GM12878 (cell line): Measurements from ENCODE around the gene WFIKKN1. TPM values are rescaled to one million over a fixed set of nuclear protein-coding genes. Genes with fewer than 3 reads are reported as not detected.
A peak's percentile ranks its signal among the peaks of the same experiment; 100 is the strongest.

Experiments used
- ATAC-seq: fragments of 200-7000 bp; cut with Tn5 transposase; 3 replicates; pipeline ENCODE4 v1.9.1; 2020; ENCODE audit warnings: mild to moderate bottlenecking, moderate library complexity
- BruUV-seq: library from RNA; stranded (reverse); fragments of 400-500 nt; replicated peaks from 2 replicates; lab custom pipeline; 2021; lab: Mats Ljungman, UMichigan
- CTCF ChIA-PET: fragments of 300-600 bp; sonication (Branson Sonifier 250); formaldehyde crosslinking; extraction: SDS; loops from one replicate; lab custom pipeline; 2021; ENCODE audit warnings: inconsistent platforms; lab: Yijun Ruan, JAX
- POLR2A ChIA-PET: fragments of 350-600 bp; formaldehyde crosslinking; extraction: SDS; loops from one replicate; lab custom pipeline; 2021; ENCODE audit warnings: inconsistent platforms; lab: Charles Lee
- RAD21 ChIA-PET: fragments of 300-600 bp; sonication (Branson Sonifier 250); formaldehyde crosslinking; loops from one replicate; lab custom pipeline; 2023; ENCODE audit warnings: antibody characterized with exemption; ENCODE audit not compliant: unreplicated experiment; lab: Charles Lee
- SMC1A ChIA-PET: fragments of 300-600 bp; sonication (Branson Sonifier 250); formaldehyde crosslinking; loops from one replicate; lab custom pipeline; 2023; ENCODE audit not compliant: unreplicated experiment, uncharacterized antibody; lab: Charles Lee
- DNase-seq: peaks from one replicate; pipeline ENCODE4 v3.0.0-alpha.2; 2011; ENCODE audit warnings: low read depth, low spot score
- FAIRE-seq: peaks from 3 replicates; lab custom pipeline; 2011; peaks lifted over from hg19 to GRCh38; lab: Jason Lieb, UNC
- H2AFZ ChIP-seq: 2 replicates; pipeline ENCODE4 v1.6.0; 2011; ENCODE audit warnings: low read depth, low read length, control low read depth; ENCODE audit not compliant: control insufficient read depth
- H3K27ac ChIP-seq: 2 replicates; pipeline ENCODE4 v1.5.1; 2011; ENCODE audit warnings: control low read depth; ENCODE audit not compliant: control insufficient read depth, insufficient read depth
- H3K27me3 ChIP-seq, 2 experiments: replicated peaks in 1 of 2; 2 replicates each; pipeline versions ENCODE4 v1.6.0 to v1.6.1; 2011; ENCODE audit warnings: low read length in 1 of 2; ENCODE audit not compliant: control insufficient read depth in 2 of 2, insufficient read depth in 2 of 2
- H3K36me3 ChIP-seq, 2 experiments: 2 replicates each; pipeline ENCODE4 v1.5.1; 2011; ENCODE audit warnings: low read length in 1 of 2; ENCODE audit not compliant: control insufficient read depth in 2 of 2, insufficient read depth in 2 of 2
- H3K4me1 ChIP-seq: 2 replicates; pipeline ENCODE4 v1.6.1; 2011; ENCODE audit warnings: mild to moderate bottlenecking, low read length, moderate library complexity, mixed read lengths; ENCODE audit not compliant: control insufficient read depth, insufficient read depth
- H3K4me2 ChIP-seq: 2 replicates; pipeline ENCODE4 v1.6.0; 2011; ENCODE audit warnings: control low read depth; ENCODE audit not compliant: control insufficient read depth, insufficient read depth
- H3K4me3 ChIP-seq: fragments of 200-600 bp; sonication (generic); 2 replicates; pipeline ENCODE4 v1.5.1; 2016
- H3K79me2 ChIP-seq: 2 replicates; pipeline ENCODE4 v1.6.0; 2011; ENCODE audit warnings: low read length; ENCODE audit not compliant: control insufficient read depth, insufficient read depth
- H3K9ac ChIP-seq: 2 replicates; pipeline ENCODE4 v1.8.0; 2011; ENCODE audit warnings: low read length, control low read depth, mixed read lengths; ENCODE audit not compliant: control insufficient read depth, insufficient read depth
- H3K9me3 ChIP-seq: replicated peaks from 3 replicates; pipeline ENCODE4 v1.5.1; 2011; ENCODE audit warnings: mild to moderate bottlenecking, low read length; ENCODE audit not compliant: control insufficient read depth, insufficient read depth
- H4K20me1 ChIP-seq: 2 replicates; pipeline ENCODE4 v1.6.0; 2011; ENCODE audit not compliant: control insufficient read depth, insufficient read depth
- BCLAF1 ChIP-seq: fragments of 450-650 bp; IDR thresholded peaks from 2 replicates; pipeline ENCODE4 v1.6.1; 2017; ENCODE audit warnings: antibody characterized with exemption, mild to moderate bottlenecking, moderate library complexity
- CHD4 ChIP-seq: fragments of 200-600 bp; sonication (generic); IDR thresholded peaks from 2 replicates; pipeline ENCODE4 v1.6.1; 2016; ENCODE audit warnings: mild to moderate bottlenecking
- CTCF ChIP-seq, 3 experiments: IDR thresholded peaks in 2 of 3; conservative IDR thresholded peaks in 1 of 3; 2 replicates each; pipeline ENCODE4 v1.5.1; 2011; ENCODE audit warnings: low read depth in 3 of 3, low read length in 3 of 3, mild to moderate bottlenecking in 3 of 3, control low read depth in 2 of 3, moderate library complexity in 2 of 3, inconsistent platforms in 1 of 3, mixed read lengths in 1 of 3; ENCODE audit not compliant: control insufficient read depth in 2 of 3, insufficient read depth in 1 of 3; ENCODE audit errors: extremely low read depth in 1 of 3
- EP300 ChIP-seq, 2 experiments: fragments of 150-350 bp in 1 of 2; IDR thresholded peaks; 2 replicates each; pipeline ENCODE4 v1.6.1; 2011 to 2012; ENCODE audit warnings: low read depth in 2 of 2, low read length in 2 of 2, borderline replicate concordance in 1 of 2, improper control_type of control experiment in 1 of 2, inconsistent platforms in 1 of 2; ENCODE audit not compliant: control insufficient read depth in 1 of 2
- MTA3 ChIP-seq: IDR thresholded peaks from 2 replicates; pipeline ENCODE4 v1.6.1; 2012; ENCODE audit warnings: low read length, inconsistent platforms, borderline replicate concordance
- POLR2AphosphoS2 ChIP-seq: IDR thresholded peaks from 2 replicates; pipeline ENCODE4 v1.6.1; 2011; ENCODE audit warnings: low read depth, mild to moderate bottlenecking, low read length, improper control_type of control experiment, moderate library complexity
- TAF1 ChIP-seq: IDR thresholded peaks from 2 replicates; pipeline ENCODE4 v1.6.1; 2011; ENCODE audit warnings: mild to moderate bottlenecking, low read depth, low read length, borderline replicate concordance
- USF1 ChIP-seq: IDR thresholded peaks from 2 replicates; pipeline ENCODE4 v1.6.1; 2011; ENCODE audit warnings: borderline replicate concordance, low read depth, mild to moderate bottlenecking, moderate library complexity, mixed read lengths, low read length; ENCODE audit not compliant: insufficient read depth; ENCODE audit errors: extremely low read length
- YY1 ChIP-seq: IDR thresholded peaks from 2 replicates; pipeline ENCODE4 v1.6.1; 2011; ENCODE audit warnings: low read depth, mild to moderate bottlenecking, low read length
- ZNF207 ChIP-seq: fragments of 450-650 bp; IDR thresholded peaks from 2 replicates; pipeline ENCODE4 v1.6.1; 2014; ENCODE audit warnings: antibody characterized with exemption, mild to moderate bottlenecking, borderline replicate concordance
- ZNF274 ChIP-seq: IDR thresholded peaks from one replicate; pipeline ENCODE4 v1.8.0; 2011; ENCODE audit not compliant: insufficient read length, insufficient read depth
- WGBS: methylation state at CpG from one replicate; pipeline ENCODE4 v1.1.6; 2016; ENCODE audit warnings: low lambda C conversion rate; ENCODE audit not compliant: insufficient replicate concordance, insufficient coverage; ENCODE audit errors: missing lambda C conversion rate; 5-methylcytosine and 5-hydroxymethylcytosine counted together
- in situ Hi-C: fragments of 300-500 bp; cut with MboI; formaldehyde crosslinking; loops from 9 replicates; pipeline ENCODE4 v1.14.3; 2018; ENCODE audit warnings: mixed read lengths
- intact Hi-C: fragments of 100-400 bp; cut with micrococcal nuclease; formaldehyde crosslinking; loops from one replicate; pipeline ENCODE4 v1.14.2; 2022; ENCODE audit not compliant: unreplicated experiment
- polyA plus RNA-seq, 11 experiments: library from polyadenylated mRNA; depleted of rRNA in 4 of 11; unstranded in 6 of 11; stranded (reverse) in 5 of 11; fragments of >200 nt; fragmentation: Nextera tagmentation in 4 of 11; fragmentation: Illumina TruSeq in 1 of 11; extraction: Ambion mirVana in 4 of 11; extraction: Trizol in 1 of 11; gene quantifications; 1 replicate in 1 of 11; 2 replicates in 10 of 11; pipeline versions ENCODE4 v1.2.1 to v1.2.3, GENCODE V29; 2011 to 2016; ENCODE audit warnings: inconsistent platforms in 2 of 11, missing spikeins in 2 of 11, low read depth in 1 of 11
- total RNA-seq, 4 experiments: library from RNA; depleted of rRNA in 3 of 4; stranded (reverse); fragments of >200 nt in 3 of 4; fragmentation: Illumina TruSeq in 1 of 4; extraction: Trizol in 1 of 4; gene quantifications; 2 replicates each; pipeline versions ENCODE4 v1.2.1 to v1.2.3, GENCODE V29; 2013 to 2021

WFIKKN1 gene
- total and polyA plus RNA-seq, 10 of the 15 experiments (the other 5 are each of a cell fraction or from before 2014, with no cell fraction given) = 0.01 to 0.41 (median 0.05) TPM; not detected in 2

GRCh38 chr16:610513-611381 is 20.0 kb upstream of the WFIKKN1 start:
- FAIRE-seq (no peak), ATAC-seq (peak; percentile 61), DNase-seq (no peak)
- no TSS peak for BruUV-seq
- Histone ChIP-seq H3K27me3 (no peaks in the 10 kb centered on the region), H3K4me2 (no peak overlapping the region), H3K4me1 (no peaks in the 10 kb centered on the region), H3K27ac (no peak overlapping the region), H4K20me1 (no peaks in the 10 kb centered on the region), H3K79me2 (no peaks in the 10 kb centered on the region), H3K4me3 (no peak overlapping the region), H3K36me3 (no peaks in the 10 kb centered on the region), H3K9me3 (peaks cover 3% of the 10 kb centered on the region; the same call in 1 of the 3 replicates), H2AFZ (no peak overlapping the region), H3K9ac (no peak overlapping the region)
- in situ Hi-C loops (no loop called here), intact Hi-C loops (no loop called here)
- POLR2A ChIA-PET = interaction anchor here (1.0 kb wide), 1 partner anchor 26 kb away, joined by 4 read pairs; the partner anchor contains the start of gene METTL26
- 58% methylated on average over 28 of the region's 28 CpGs for WGBS
- RAD21 ChIA-PET = no interaction called here
- CTCF ChIA-PET = interaction anchor here (1.1 to 2.0 kb wide), 4 partner anchors 10 to 40 kb away, joined by 3 to 4 read pairs (median 4); no protein-coding TSS in a partner anchor
- SMC1A ChIA-PET = no interaction called here
- TF ChIP-seq CTCF (IDR thresholded peaks at IDR 0.05 in 2 of 3, conservative IDR thresholded peaks at IDR 0.05 in 1 of 3; ENCODE audit: control insufficient read depth in 2 of 3, extremely low read depth in 1 of 3, insufficient read depth in 1 of 3, low read depth in 3 of 3, low read length in 3 of 3) (peak; percentile 42 to 55 (median 43); a peak in 3 of 6 replicates), MTA3 (no peak), TAF1 (no peak), BCLAF1 (no peak), YY1 (peak; percentile 66; the same call in 1 of the 2 replicates), POLR2AphosphoS2 (no peak), EP300 (IDR thresholded peaks at IDR 0.05; ENCODE audit: borderline replicate concordance in 1 of 2, control insufficient read depth in 1 of 2, low read depth in 2 of 2, low read length in 2 of 2) (no peak), USF1 (no peak), CHD4 (no peak), ZNF274 (no peak), ZNF207 (no peak)
